ENCODE measurements around the gene KCNIP1.

DNA sequence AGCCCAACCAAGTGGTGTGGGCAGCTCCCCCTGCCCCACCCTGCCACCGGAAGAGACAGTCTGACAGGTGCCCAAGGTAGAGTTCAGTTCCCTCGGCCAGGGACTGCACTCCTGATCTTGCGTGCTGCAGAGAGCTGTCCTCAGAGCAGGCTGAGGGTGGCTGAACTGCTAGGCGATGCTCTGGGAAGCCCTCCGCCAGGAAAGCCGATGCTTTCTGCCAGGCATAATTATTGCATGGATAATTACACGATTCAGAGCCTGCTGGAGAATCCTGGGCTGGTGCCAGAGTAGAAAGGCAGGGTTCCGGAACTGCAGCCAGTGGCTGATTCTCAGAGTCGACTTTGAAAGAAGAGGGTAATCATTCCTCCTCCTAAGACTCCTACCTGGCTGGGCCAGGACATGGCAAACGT is 19.3 kb downstream of the KCNIP1 start:
- TF ChIP-seq, protein P1, sequence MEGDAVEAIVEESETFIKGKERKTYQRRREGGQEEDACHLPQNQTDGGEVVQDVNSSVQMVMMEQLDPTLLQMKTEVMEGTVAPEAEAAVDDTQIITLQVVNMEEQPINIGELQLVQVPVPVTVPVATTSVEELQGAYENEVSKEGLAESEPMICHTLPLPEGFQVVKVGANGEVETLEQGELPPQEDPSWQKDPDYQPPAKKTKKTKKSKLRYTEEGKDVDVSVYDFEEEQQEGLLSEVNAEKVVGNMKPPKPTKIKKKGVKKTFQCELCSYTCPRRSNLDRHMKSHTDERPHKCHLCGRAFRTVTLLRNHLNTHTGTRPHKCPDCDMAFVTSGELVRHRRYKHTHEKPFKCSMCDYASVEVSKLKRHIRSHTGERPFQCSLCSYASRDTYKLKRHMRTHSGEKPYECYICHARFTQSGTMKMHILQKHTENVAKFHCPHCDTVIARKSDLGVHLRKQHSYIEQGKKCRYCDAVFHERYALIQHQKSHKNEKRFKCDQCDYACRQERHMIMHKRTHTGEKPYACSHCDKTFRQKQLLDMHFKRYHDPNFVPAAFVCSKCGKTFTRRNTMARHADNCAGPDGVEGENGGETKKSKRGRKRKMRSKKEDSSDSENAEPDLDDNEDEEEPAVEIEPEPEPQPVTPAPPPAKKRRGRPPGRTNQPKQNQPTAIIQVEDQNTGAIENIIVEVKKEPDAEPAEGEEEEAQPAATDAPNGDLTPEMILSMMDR (IDR thresholded peaks at IDR 0.05), result no peak
- no peak for TF ChIP-seq POLR2AphosphoS5 (IDR thresholded peaks at IDR 0.05)
